ENCODE measurements around the gene ATXN7L1. TPM values are rescaled to one million over a fixed set of nuclear protein-coding genes. Genes with fewer than 3 reads are reported as not detected.

Gene ATXN7L1
- total RNA-seq, 1 donor from 2014 or later = 16.2 TPM

DNA sequence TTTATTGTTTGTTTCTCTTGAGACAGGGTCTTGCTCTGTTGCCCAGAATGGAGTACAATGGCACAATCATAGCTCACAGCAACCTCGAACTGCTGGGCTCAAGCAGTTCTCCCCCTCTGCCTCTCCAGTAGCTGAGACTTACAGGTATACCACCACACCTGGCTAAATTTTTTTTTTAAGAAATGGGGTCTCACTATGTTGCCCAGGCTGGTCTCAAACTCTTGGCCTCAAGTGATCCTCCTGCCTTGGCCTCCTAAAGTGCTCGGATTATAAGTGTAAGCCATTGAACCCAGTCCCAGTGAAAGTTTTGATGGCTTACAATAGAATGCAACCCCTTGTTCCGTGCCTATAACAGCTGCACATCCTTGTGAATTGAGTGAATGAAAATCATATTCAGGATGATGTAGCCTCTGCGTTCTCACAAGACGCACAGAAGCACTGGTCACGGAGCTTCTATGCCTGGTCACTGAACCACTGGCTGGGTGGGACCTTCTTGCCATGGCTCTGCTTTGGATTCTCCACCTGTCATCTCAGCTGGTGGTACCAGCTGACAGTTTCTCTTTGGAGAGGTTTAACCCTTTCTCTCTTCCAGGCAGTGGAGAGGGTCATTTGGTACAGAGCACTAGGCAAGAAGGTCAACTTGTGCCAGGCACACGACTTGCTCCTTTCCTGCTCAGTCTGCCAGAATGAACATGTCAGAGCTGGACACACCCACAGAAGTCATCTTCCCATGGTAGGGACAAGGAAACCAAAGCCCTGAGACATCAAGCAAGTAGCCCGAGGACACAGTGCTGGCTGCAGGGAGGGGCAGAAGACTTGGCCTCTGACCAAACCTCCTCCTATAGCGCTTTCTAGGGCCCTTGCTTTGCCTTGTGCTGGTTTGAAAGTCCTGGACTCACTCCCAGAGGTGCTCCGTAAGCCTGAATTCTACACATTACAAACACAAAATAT lies 89.6 kb downstream of the ATXN7L1 start:
- Histone ChIP-seq H3K36me3 (no peaks in the 10 kb centered on the region), H3K9me3 (no peaks in the 10 kb centered on the region), H3K4me3 (no peak overlapping the region), H3K27ac (no peak overlapping the region), H3K27me3 (no peaks in the 10 kb centered on the region), H3K4me1 (peaks cover 6% of the 10 kb centered on the region)
- no peak for DNase-seq (ENCODE audit: extremely low spot score in 2 of 2)
- intact Hi-C loops (cut with DNase I) = no loop called here
- TF ChIP-seq POLR2AphosphoS5 (IDR thresholded peaks at IDR 0.05; ENCODE audit: insufficient read depth in 1 of 2, low read depth in 1 of 2) (no peak), POLR2A (IDR thresholded peaks at IDR 0.05) (no peak)
- TF ChIP-seq, protein P1, sequence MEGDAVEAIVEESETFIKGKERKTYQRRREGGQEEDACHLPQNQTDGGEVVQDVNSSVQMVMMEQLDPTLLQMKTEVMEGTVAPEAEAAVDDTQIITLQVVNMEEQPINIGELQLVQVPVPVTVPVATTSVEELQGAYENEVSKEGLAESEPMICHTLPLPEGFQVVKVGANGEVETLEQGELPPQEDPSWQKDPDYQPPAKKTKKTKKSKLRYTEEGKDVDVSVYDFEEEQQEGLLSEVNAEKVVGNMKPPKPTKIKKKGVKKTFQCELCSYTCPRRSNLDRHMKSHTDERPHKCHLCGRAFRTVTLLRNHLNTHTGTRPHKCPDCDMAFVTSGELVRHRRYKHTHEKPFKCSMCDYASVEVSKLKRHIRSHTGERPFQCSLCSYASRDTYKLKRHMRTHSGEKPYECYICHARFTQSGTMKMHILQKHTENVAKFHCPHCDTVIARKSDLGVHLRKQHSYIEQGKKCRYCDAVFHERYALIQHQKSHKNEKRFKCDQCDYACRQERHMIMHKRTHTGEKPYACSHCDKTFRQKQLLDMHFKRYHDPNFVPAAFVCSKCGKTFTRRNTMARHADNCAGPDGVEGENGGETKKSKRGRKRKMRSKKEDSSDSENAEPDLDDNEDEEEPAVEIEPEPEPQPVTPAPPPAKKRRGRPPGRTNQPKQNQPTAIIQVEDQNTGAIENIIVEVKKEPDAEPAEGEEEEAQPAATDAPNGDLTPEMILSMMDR (IDR thresholded peaks at IDR 0.05) = no peak

DNA sequence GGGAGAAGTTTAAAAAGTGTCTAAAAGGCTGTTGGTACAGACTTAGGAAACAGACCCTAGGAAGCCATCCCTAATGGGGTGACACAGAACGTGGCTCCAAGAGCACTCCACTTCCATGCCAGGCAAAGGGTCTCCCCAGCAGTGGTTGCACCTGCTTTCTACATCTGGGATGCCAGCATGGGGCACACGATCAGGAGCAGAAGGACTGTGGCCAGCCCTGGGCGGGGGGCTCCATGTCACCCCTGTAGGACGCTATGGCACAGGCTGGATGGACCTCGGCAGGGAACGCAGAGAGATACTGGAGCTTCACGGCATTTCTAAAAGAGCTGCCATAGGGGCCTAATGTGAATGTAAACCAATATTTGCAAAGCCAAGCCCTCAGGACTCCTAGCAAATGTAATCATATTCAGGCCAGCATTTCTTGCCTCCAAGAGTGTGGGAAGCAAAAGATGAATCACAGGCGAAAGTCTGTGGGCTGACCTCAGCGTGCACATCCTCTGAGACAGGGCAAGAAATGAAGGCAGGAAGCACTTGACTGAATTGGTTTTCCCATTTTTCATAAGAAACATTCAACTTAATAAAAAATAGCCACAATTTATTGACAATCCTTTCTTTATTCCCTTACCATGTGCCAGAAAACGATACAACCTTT lies 93.9 kb downstream of the ATXN7L1 start:
- Histone ChIP-seq H3K4me1 (peaks cover 6% of the 10 kb centered on the region), H3K9me3 (no peaks in the 10 kb centered on the region), H3K4me3 (no peak overlapping the region), H3K36me3 (no peaks in the 10 kb centered on the region), H3K27ac (no peak overlapping the region), H3K27me3 (no peaks in the 10 kb centered on the region)
- intact Hi-C loops (cut with DNase I) = no loop called here
- TF ChIP-seq POLR2A (IDR thresholded peaks at IDR 0.05) = no peak
- DNase-seq (ENCODE audit: extremely low spot score in 2 of 2) = no peak

DNA sequence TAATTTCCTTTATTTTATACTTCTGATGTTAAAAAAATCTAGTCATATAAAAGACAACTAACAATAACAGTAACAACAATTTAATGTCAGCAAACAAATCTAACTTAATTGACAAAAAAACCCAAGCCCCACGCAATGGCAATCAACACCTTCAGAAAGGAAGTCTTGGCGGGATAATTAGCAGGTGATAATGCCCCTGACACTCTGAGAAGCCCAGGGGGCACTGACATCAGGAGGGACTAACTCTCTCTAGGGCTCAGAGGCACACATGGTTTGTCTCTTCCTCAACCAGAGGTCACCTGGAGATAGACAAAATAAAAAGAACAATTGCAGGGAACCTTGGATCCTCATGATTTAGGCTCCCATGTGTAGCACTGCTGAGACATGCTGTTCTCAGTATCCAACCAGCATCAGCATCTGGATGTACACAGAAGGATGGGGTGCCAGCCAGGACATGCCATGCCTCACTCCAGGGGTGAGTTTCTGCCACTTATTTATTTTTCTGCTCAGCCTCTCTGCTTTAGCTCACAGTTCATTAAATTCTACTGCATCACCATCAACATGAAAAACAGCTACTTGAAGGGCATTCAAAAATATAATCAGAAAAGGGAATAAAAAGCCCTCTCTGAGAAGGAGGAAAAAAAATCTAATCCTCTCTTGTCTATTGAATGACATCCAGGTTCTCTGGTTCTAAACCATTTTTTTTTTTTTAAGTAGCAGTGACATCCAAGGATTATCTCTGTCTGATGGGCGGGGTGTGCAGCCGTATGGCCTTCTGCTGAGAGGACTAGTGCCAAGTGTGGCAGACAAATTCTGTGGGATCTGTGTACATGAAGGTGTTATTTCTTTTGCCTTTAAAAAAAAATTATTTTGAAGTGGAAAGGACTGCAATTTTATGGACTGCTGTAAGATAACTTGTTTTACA lies 96.3 kb downstream of the ATXN7L1 start:
- Histone ChIP-seq H3K36me3 (no peaks in the 10 kb centered on the region), H3K27me3 (no peaks in the 10 kb centered on the region), H3K4me3 (no peak overlapping the region), H3K27ac (no peak overlapping the region), H3K9me3 (no peaks in the 10 kb centered on the region), H3K4me1 (peaks cover 13% of the 10 kb centered on the region)
- intact Hi-C loops (cut with DNase I) = no loop called here
- DNase-seq (ENCODE audit: extremely low spot score in 2 of 2) = no peak
- TF ChIP-seq POLR2A (IDR thresholded peaks at IDR 0.05) (no peak), POLR2AphosphoS5 (IDR thresholded peaks at IDR 0.05; ENCODE audit: insufficient read depth in 1 of 2, low read depth in 1 of 2) (no peak)
- TF ChIP-seq, protein P1 (IDR thresholded peaks at IDR 0.05) = no peak

DNA sequence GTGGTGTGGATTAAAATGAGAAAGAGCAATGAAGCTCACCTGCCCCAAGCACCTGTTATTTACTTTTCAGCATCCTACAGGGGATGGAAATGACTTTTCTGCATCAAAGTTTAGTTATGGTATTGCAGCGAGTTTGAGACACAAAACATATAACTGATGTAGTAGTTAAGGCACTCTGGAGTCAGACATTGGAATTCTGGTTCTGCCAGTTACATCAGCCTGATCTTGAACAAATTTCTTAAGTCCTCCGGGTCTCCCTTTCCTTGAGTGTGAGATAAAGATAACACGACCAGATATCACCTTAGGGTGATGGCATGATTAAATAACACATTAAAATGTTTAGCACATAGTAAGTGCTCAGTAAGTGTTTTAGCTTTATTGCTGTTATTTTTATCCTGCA lies 97.4 kb downstream of the ATXN7L1 start:
- no peak for TF ChIP-seq POLR2AphosphoS5 (IDR thresholded peaks at IDR 0.05; ENCODE audit: insufficient read depth in 1 of 2, low read depth in 1 of 2)
- TF ChIP-seq, protein P1 (IDR thresholded peaks at IDR 0.05) = no peak
- TF ChIP-seq POLR2A (IDR thresholded peaks at IDR 0.05) = no peak
- peaks cover 13% of the 10 kb centered on the region for H3K4me1 ChIP-seq
- no peaks in the 10 kb centered on the region for H3K9me3 ChIP-seq
- no peak overlapping the region for H3K4me3 ChIP-seq
- H3K36me3 ChIP-seq = no peaks in the 10 kb centered on the region
- H3K27me3 ChIP-seq = no peaks in the 10 kb centered on the region
- no peak for DNase-seq (ENCODE audit: extremely low spot score in 2 of 2)
- H3K27ac ChIP-seq = no peak overlapping the region
- intact Hi-C loops (cut with DNase I) = no loop called here
